HUES48 (cell line): Measurements from ENCODE around the gene RPS21.

Source experiments
- H3K27ac ChIP-seq: one replicate; pipeline ENCODE4 v1.7.0; 2013; ENCODE audit warnings: low read depth, low read length, inconsistent platforms
- H3K27me3 ChIP-seq: 2 replicates; pipeline ENCODE4 v1.6.1; 2013; ENCODE audit warnings: mild to moderate bottlenecking, low read length; ENCODE audit not compliant: control insufficient read depth, insufficient read depth
- H3K36me3 ChIP-seq: 2 replicates; pipeline ENCODE4 v1.6.1; 2013; ENCODE audit warnings: low read length; ENCODE audit not compliant: control insufficient read depth, insufficient read depth
- H3K4me1 ChIP-seq: 2 replicates; pipeline ENCODE4 v1.6.1; 2013; ENCODE audit warnings: mild to moderate bottlenecking, low read length; ENCODE audit not compliant: control insufficient read depth, insufficient read depth
- H3K4me3 ChIP-seq: 2 replicates; pipeline ENCODE4 v1.5.1; 2013; ENCODE audit warnings: mild to moderate bottlenecking, low read depth, low read length
- H3K9ac ChIP-seq: 2 replicates; pipeline ENCODE4 v1.6.1; 2013; ENCODE audit warnings: mild to moderate bottlenecking, low read depth, low read length, moderate library complexity
- H3K9me3 ChIP-seq: 2 replicates; pipeline ENCODE4 v1.6.1; 2013; ENCODE audit warnings: low read length; ENCODE audit not compliant: control insufficient read depth, insufficient read depth

Gene RPS21

DNA sequence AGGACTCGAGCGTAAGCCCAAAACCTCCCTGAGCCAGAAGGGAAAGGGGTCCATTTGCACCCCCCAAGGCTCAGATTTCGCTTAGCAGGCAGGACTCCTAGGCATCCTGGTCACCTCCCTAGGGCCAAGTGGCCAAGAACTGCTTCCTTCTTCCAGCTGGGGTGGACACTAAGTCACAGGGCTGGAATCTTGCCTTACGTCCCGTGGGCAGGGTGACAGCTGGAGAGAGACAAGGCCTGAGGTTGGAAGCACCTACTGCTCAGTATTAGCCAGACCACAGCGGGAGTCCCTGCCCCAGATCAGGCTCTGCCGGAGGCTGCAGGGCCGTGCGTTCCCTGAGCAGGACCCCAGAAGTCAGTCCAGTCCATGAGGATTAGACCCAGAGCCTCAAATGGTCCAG is 39.5 kb upstream of the RPS21 start:
- H3K9me3 ChIP-seq: peaks cover 5% of the 10 kb centered on the region
- H3K4me1 ChIP-seq: no peaks in the 10 kb centered on the region
- H3K36me3 ChIP-seq: peaks cover 92% of the 10 kb centered on the region
- H3K9ac ChIP-seq: no peak overlapping the region
- no peak overlapping the region for H3K27ac ChIP-seq
- H3K27me3 ChIP-seq: no peaks in the 10 kb centered on the region
- H3K4me3 ChIP-seq: no peak overlapping the region

DNA sequence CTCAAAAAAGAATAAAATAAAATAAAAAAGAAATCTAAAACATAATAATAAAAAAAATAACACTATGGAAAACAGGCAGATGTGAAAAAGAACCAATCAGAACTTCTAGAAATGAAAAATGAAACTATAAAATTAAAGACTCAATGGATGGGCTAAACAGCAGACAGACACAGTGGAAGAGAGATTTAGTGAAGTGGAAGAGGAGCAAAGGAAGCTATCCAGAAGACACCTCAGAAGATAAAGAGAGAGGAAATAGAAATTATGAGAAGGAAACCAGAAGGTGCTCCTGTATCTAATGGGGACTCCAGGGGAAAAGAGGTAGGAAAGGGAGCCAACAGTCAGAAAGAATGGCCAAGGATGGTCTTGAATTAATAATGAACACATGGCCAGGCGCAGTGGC is 38.3 kb upstream of the RPS21 start:
- Histone ChIP-seq H3K4me1 (no peaks in the 10 kb centered on the region), H3K27me3 (no peaks in the 10 kb centered on the region), H3K9me3 (peaks cover 5% of the 10 kb centered on the region), H3K27ac (no peak overlapping the region), H3K9ac (no peak overlapping the region), H3K36me3 (peaks cover 91% of the 10 kb centered on the region), H3K4me3 (no peak overlapping the region)

DNA sequence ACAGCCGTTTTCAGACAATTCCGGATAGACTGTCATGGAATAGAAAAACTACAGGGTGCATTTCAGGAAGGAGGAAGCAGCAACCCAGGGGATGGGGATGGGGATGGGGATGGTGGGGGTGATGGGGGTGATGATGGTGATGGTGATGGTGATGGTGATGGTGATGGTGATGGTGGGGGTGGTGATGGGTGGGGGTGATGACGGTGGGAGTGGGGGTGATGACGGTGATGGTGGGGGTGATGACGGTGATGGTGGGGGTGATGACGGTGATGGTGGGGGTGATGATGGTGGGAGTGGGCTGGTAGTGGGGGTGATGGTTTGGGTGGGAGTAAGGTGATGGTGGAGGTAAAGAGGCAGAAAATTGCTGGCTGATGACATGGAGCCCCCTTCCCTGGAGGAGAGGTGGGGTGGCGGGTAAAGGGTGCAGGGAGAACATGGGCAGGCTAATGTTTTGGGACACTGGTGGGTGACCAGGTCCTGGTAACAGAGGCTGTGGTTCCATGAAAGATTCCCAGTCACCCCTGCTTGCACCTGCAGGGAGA is 37.3 kb upstream of the RPS21 start:
- Histone ChIP-seq H3K4me3 (no peak overlapping the region), H3K27ac (peak overlapping the region; percentile 58), H3K4me1 (peaks cover 4% of the 10 kb centered on the region; the same call in 1 of the 2 replicates), H3K27me3 (no peaks in the 10 kb centered on the region), H3K9me3 (peaks cover 5% of the 10 kb centered on the region), H3K9ac (no peak overlapping the region), H3K36me3 (peaks cover 81% of the 10 kb centered on the region)

DNA sequence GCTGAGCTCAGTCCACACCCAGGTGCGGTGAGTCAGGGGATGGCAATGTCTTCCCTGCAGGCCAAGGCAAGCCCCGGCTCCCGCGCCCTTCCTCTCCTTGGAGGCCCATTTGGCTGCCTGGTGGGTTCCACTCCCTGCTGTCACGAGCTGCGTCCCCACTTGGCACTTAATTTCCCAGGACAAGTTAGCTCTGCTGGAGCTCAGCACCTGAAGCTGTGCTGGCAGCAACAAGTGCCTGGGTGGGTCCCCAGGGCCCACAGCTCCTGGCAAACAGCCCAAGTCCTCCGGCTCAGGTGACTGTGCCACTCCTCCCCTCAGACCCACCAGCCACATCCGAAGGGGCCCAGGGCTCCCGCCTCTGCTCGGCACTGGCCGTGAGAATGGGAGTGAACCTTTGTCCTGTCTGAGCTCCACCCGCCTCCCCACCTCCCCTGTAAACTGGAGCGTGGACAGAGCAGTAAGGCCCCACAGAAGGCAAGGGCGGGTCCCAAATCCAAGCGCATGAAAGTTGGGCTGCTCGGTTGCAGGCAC is 36.7 kb upstream of the RPS21 start:
- Histone ChIP-seq H3K9me3 (peaks cover 5% of the 10 kb centered on the region), H3K4me1 (peaks cover 9% of the 10 kb centered on the region), H3K27me3 (no peaks in the 10 kb centered on the region), H3K9ac (no peak overlapping the region), H3K4me3 (no peak overlapping the region), H3K36me3 (peaks cover 79% of the 10 kb centered on the region), H3K27ac (peak overlapping the region; percentile 58)

DNA sequence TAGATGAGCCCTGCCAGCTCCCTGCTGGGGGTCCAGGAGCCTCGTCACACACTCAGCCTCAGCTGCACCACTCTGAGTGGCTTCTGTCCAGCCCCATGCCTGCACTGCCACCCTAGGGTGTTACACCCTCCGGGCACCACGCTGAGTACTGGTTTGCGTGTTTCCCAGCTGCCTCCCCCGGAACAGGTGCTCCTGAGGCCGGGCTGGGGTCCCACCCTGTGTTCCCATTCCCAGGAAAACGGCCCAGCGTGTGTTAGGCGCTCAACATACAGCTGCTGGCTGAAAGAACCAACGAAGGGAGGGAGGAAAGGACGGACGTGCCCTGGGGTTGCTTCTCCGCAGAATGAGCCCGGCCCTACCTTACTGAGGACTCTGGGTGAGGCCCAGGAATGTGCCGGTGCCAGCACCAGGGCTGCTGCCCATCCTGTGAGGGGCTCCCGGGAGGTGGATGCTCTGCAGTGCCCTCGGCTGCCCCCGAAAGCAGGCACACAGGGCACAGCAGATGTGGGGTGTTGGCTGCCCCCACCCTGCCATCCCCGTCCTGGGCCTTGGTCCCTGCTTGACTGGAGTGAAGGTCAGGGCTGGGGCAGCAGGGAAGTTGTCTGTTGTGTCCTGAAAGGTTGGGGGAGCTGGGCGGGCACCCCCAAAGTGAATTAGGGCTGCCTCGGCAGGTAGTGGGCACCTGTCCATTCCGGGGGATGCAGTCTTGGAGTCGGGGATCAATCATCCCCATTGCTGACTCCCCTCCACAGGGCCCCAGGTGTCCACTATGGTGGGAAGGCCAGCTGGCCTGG is 36.1 kb upstream of the RPS21 start:
- Histone ChIP-seq H3K27ac (peak overlapping the region; percentile 58), H3K4me3 (no peak overlapping the region), H3K9me3 (peaks cover 5% of the 10 kb centered on the region), H3K36me3 (peaks cover 75% of the 10 kb centered on the region), H3K9ac (no peak overlapping the region), H3K27me3 (no peaks in the 10 kb centered on the region), H3K4me1 (peaks cover 16% of the 10 kb centered on the region)

DNA sequence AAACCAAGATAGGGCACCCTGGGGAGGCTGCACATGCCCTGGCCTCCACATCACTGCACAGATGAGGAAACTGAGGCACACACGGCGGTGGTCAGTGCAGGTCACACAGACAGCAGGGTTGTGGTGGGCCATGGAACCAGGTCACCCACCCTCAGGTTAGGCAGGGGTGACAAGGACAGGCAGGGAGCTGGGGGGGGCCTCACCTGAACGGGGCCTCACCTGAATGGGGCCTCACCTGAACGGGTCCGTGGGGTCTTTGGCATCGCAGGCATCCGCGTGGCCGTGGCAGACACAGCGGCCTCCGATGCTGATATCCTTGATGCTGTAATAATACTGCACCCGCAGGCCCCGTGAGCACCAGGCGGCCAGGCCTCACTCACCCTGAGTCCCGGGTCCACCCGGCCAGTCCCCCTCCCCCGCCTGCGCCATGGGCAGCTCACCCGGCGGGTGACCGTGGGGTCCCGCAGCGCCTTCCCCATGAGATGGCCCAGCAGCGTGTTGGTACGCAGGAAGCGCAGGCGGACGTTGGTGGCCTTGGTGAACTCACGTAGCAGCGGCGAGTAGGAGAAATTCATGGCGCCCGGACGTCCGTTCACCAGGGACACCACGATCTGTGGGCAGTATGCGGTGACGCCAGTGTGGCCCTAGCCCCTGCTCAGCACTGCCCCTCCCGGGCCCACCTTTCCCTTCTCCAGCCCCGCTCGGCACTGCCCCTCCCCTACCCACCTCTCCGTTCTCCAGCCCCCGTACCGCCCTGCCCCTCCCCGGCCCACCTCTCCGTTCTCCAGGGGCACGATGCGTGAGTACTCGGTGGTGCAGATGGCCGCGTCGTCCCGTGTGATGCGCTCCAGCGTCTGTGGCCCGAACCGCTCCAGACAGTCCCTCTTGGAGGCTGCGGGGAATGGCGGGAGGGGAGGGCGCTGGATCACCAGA is 35.2 kb upstream of the RPS21 start:
- H3K9me3 ChIP-seq: peaks cover 5% of the 10 kb centered on the region
- no peak overlapping the region for H3K4me3 ChIP-seq
- no peaks in the 10 kb centered on the region for H3K27me3 ChIP-seq
- no peak overlapping the region for H3K27ac ChIP-seq
- no peak overlapping the region for H3K9ac ChIP-seq
- peaks cover 24% of the 10 kb centered on the region for H3K4me1 ChIP-seq
- H3K36me3 ChIP-seq: peaks cover 68% of the 10 kb centered on the region

DNA sequence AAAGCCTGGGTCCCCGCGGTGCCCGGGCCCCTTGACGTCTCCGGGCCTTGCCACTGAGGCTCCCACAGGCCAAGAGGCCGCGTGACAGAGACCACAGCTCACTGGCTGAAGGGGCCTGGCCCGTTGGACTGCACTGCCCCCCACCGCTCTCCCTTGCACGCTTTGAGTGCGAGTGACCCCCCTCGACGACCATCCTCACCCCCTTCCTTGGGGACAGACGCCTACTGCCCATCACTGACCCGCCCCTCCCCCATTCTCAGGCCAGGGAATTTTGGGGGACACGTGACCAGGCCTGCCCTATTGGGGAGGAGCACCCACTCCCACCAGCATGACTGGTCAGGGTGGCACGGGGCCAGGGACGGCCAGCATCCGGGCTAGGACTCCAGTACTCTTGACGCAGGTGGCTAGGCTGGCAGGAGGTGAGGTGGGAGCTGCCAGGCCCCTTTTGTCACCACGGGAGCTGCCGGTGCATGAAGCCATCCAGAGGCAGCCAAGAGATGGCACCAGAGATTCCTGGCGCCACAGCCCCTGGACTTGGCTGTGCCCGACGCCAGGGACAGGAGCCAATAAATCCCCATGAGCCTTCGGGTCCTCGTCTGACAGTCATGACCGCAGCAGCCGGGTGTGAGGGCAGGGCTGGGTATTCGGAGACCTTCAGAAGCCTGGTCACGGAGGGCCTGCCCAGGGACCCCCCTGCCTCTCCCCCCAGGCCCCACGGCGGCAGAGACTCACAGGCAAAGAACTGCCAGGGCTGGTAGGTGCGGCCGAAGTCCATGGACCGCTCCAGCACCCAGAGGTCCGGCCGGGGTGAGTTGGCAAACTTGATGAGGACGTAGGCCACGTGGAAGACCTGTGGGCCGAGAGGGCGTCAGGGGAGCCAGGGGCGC is 34.3 kb upstream of the RPS21 start:
- H3K4me1 ChIP-seq: peaks cover 31% of the 10 kb centered on the region
- peaks cover 5% of the 10 kb centered on the region for H3K9me3 ChIP-seq
- H3K27ac ChIP-seq: no peak overlapping the region
- peaks cover 59% of the 10 kb centered on the region for H3K36me3 ChIP-seq
- H3K27me3 ChIP-seq: no peaks in the 10 kb centered on the region
- no peak overlapping the region for H3K9ac ChIP-seq
- H3K4me3 ChIP-seq: no peak overlapping the region

DNA sequence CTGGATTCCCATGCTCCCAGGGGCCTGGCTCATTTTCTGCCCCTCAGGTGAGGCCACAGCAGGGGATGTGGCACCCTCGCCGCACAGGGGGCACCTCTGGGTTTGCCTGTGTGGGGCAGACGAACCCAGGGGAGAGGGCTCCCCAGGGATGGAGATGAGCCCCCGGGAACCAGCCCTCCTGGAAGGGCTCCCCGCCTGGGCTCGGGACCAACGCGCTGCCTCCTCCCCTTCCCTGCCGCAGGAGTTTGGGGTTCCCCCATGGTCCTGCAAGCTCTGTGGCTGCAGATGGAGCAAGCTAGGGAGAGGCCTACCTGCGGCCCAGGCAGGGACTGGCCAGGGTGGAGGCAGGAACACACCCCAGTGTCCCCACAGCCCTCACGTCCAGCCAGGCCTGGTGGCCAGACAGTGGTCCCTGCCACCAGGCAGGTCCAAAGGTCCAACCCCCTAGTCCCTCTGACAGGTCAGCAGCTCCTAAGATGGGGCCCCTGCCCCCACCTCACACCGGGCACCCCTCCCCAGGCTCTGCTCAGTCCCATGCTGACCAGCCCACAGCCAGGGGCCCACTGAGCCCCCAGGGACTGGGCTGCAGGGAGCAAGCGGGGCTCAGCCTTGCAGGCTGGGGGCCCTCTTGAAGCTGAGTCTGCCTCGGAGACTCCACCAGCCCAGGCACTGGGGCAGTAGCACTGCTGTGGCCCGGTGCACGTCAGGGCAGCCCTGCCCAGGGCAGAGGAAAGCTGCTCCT is 33.4 kb upstream of the RPS21 start:
- Histone ChIP-seq H3K9ac (no peak overlapping the region; the same call in 1 of the 2 replicates), H3K4me3 (no peak overlapping the region), H3K27me3 (no peaks in the 10 kb centered on the region), H3K27ac (no peak overlapping the region), H3K9me3 (peaks cover 5% of the 10 kb centered on the region), H3K4me1 (peaks cover 37% of the 10 kb centered on the region), H3K36me3 (peaks cover 52% of the 10 kb centered on the region)

DNA sequence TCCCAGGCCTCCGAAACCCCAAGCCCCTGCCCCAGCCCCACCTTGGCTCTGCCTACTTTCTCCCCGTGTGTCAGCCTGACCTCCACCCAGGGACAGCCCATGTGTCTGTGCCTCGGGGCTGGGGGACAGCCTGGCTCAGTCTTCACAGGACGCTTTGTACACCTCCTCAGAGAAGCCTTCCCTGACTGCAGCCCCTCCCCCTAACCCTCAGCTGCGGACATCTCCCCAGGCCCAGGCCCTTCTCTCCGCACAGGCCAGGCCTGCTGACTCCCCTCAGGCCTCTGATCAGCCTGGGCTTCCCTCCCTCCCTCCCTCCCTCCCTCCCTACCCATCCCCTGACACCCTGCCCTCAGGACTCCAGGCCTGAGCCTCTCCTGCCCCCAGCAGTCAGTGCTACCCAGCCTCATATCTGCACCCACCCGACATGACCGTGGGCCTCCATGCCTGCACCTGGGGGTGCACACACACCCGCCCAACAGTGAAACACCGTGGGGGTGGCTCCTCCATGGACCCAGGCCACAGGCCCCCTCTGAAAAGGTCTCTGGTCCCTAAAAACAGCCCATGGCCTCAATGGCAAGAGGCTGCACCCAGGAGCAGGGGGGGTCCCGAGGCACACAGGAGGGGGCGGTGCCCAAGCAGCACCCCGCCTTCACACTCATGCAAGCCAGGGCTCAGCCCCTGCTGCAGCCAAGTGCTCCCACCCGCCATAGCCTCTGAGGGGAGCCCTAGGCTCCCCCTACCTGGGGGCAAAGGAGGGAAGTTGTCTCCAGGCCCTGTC is 32.7 kb upstream of the RPS21 start:
- H3K36me3 ChIP-seq: peaks cover 51% of the 10 kb centered on the region
- H3K9me3 ChIP-seq: peaks cover 2% of the 10 kb centered on the region
- H3K4me3 ChIP-seq: no peak overlapping the region
- no peak overlapping the region for H3K27ac ChIP-seq
- peak overlapping the region; percentile 36; the same call in 1 of the 2 replicates for H3K9ac ChIP-seq
- H3K4me1 ChIP-seq: peaks cover 43% of the 10 kb centered on the region
- no peaks in the 10 kb centered on the region for H3K27me3 ChIP-seq
